Calu3 (cell line): ENCODE results near the gene ADCY3. TPM values are rescaled to one million over a fixed set of nuclear protein-coding genes. Genes with fewer than 3 reads are reported as not detected.

Experiments
- BruUV-seq: library from RNA; stranded (reverse); fragments of 400-500 nt; replicated peaks from 2 replicates; lab custom pipeline; 2021; lab: Mats Ljungman, UMichigan
- CTCF ChIA-PET: fragments of 300-600 bp; sonication (Branson Sonifier 250); formaldehyde crosslinking; loops from one replicate; lab custom pipeline; 2022; ENCODE audit warnings: antibody characterized with exemption; lab: Charles Lee
- DNase-seq: peaks from one replicate; pipeline ENCODE4 v3.0.0; 2022
- H3K27ac Mint-ChIP-seq: one replicate; pipeline ENCODE4 v1.8.0; 2022; ENCODE audit warnings: mixed read lengths; ENCODE audit not compliant: unreplicated experiment
- H3K27me3 Mint-ChIP-seq: one replicate; pipeline ENCODE4 v1.8.0; 2022; ENCODE audit warnings: mixed read lengths; ENCODE audit not compliant: unreplicated experiment
- H3K36me3 Mint-ChIP-seq: one replicate; pipeline ENCODE4 v1.8.0; 2022; ENCODE audit warnings: mild to moderate bottlenecking, moderate library complexity, mixed read lengths; ENCODE audit not compliant: insufficient read depth, unreplicated experiment
- H3K4me1 Mint-ChIP-seq: one replicate; pipeline ENCODE4 v1.8.0; 2022; ENCODE audit warnings: mild to moderate bottlenecking, low read depth, mixed read lengths; ENCODE audit not compliant: unreplicated experiment
- H3K4me3 Mint-ChIP-seq: one replicate; pipeline ENCODE4 v1.8.0; 2022; ENCODE audit warnings: mild to moderate bottlenecking, low read depth, moderate library complexity, mixed read lengths; ENCODE audit not compliant: unreplicated experiment
- H3K9me3 Mint-ChIP-seq: one replicate; pipeline ENCODE4 v1.8.0; 2022; ENCODE audit warnings: low read depth, mixed read lengths; ENCODE audit not compliant: unreplicated experiment
- intact Hi-C: fragments of 100-400 bp; cut with micrococcal nuclease; formaldehyde crosslinking; loops from one replicate; pipeline ENCODE4 v1.10.0; 2022; ENCODE audit not compliant: unreplicated experiment
- total RNA-seq: library from RNA; stranded (reverse); gene quantifications from 2 replicates; pipeline ENCODE4 v1.2.3, GENCODE V29; 2022
- TF ChIP-seq, protein P1 (sequence below): fragments of 200-600 bp; IDR thresholded peaks from one replicate; pipeline ENCODE4 v1.8.0; 2022; ENCODE audit warnings: antibody characterized with exemption; ENCODE audit not compliant: unreplicated experiment

ADCY3 gene
- total RNA-seq, 1 experiment from 2014 or later = 63.7 TPM

DNA sequence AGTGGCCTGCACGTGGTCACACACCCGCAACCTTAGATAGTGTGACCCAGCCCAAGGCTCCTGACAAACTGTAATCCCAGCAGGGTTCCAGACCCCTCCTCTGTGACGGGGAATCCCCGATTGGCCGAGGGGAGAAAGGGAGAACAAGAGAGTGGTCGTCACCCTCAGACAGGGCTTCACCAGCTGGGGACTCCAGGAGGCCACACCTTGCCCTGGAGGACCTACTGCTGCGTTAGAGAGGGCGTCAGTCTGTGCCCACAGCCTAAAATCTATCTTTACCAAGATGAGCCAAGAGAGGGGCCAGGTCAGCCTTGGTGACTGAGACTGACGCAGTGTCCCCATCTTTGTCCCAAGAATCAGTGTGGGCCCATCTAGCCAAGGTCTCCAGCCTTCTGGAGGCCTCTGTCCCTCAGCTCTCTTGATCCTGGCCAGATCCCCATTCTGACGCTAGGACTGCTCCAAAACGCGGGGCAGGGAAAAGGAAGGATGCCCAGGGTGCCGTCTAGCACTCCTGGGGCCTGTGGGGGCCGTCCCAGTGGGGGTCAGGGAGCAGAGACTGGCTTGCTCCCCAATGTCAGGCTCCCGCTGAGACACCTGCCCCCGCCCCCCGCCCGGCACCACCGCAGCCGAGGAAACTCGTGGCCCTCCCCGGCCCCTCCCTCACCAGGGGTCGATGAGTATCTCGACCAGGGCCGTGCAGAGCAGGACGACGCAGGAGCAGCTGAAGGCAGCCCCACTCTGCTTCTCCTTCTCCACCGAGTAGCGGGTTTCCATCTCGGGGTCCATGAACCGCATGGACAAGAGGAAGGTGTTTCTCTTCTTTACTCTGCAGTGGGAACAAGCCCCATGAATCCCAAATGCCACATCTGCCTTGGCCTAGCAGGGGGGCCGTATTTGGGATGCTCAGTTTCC is 86.0 kb downstream of the ADCY3 start:
- TF ChIP-seq, protein P1, sequence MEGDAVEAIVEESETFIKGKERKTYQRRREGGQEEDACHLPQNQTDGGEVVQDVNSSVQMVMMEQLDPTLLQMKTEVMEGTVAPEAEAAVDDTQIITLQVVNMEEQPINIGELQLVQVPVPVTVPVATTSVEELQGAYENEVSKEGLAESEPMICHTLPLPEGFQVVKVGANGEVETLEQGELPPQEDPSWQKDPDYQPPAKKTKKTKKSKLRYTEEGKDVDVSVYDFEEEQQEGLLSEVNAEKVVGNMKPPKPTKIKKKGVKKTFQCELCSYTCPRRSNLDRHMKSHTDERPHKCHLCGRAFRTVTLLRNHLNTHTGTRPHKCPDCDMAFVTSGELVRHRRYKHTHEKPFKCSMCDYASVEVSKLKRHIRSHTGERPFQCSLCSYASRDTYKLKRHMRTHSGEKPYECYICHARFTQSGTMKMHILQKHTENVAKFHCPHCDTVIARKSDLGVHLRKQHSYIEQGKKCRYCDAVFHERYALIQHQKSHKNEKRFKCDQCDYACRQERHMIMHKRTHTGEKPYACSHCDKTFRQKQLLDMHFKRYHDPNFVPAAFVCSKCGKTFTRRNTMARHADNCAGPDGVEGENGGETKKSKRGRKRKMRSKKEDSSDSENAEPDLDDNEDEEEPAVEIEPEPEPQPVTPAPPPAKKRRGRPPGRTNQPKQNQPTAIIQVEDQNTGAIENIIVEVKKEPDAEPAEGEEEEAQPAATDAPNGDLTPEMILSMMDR = no peak
- TSS peak; percentile 25 for BruUV-seq
- CTCF ChIA-PET = no interaction called here
- intact Hi-C loops = no loop called here
- Mint-ChIP-seq H3K27me3 (no peaks in the 10 kb centered on the region), H3K9me3 (no peaks in the 10 kb centered on the region), H3K4me1 (no peaks in the 10 kb centered on the region), H3K27ac (no peak overlapping the region), H3K4me3 (no peak overlapping the region), H3K36me3 (peaks cover 25% of the 10 kb centered on the region)
- DNase-seq = no peak

DNA sequence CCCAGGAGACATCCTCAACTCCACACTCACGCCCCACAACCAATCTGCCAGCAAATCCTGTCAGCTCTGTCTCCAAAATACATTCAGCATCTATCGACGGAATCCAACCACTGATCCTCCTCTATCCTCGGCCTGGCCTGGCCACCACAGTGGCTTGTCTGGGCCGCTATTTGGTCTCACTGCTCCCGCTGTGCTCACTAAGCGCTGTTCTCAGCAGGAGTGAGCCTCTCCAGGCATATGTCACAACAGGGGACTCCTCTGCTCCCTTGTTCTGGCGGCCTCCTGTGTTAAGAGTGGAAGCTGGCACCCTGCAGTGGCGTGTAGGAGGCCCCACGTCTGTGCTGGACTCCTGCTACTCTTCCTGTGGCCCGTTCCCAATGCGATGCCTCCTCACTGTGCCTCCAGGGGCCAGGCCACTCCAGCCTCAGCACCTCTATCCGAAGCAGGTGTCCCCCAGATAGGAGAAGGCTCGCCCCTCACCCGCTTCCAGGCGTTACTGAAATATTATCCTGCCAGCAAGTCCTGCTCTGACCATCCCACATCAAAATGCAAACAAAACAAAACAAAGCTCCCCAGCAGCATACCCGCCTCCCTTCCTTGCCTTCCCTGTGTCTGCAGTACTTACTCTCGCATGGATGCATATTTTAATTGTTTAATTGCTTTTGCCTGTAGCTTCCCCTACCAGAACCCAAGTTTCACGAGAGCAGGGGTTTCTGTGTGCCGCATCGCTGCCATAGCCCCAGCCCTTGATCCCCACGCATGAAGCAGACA is 86.9 kb downstream of the ADCY3 start:
- Mint-ChIP-seq H3K9me3 (no peaks in the 10 kb centered on the region), H3K4me3 (no peak overlapping the region), H3K36me3 (peaks cover 30% of the 10 kb centered on the region), H3K4me1 (no peaks in the 10 kb centered on the region), H3K27ac (no peak overlapping the region), H3K27me3 (no peaks in the 10 kb centered on the region)
- CTCF ChIA-PET = no interaction called here
- no TSS peak for BruUV-seq
- intact Hi-C loops = no loop called here
- TF ChIP-seq, protein P1 = no peak
- DNase-seq = no peak

DNA sequence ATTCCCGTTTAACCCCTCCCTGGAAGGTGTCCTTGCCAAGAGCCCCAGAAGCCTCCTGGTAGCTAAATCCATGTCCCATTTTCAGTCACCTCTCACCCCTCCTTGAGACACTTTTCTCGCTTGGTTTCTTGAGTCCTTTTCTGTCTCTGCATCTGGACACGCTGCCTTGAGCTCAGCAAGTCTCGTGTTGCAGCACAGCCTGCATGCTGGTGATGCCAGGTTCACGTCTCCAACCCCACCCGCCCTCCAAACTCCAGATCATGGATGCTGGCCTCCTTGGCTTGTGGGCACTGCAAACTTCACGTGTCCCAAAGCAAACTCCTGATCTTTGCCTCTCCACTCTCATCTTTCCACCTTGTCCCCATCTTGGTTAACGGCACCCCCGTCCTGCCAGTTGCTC is 87.5 kb downstream of the ADCY3 start:
- CTCF ChIA-PET = no interaction called here
- no peaks in the 10 kb centered on the region for H3K27me3 Mint-ChIP-seq
- DNase-seq = no peak
- H3K27ac Mint-ChIP-seq = no peak overlapping the region
- H3K36me3 Mint-ChIP-seq = peaks cover 32% of the 10 kb centered on the region
- H3K4me3 Mint-ChIP-seq = no peak overlapping the region
- no TSS peak for BruUV-seq
- H3K4me1 Mint-ChIP-seq = no peaks in the 10 kb centered on the region
- no peaks in the 10 kb centered on the region for H3K9me3 Mint-ChIP-seq
- TF ChIP-seq, protein P1 = no peak
- intact Hi-C loops = no loop called here

DNA sequence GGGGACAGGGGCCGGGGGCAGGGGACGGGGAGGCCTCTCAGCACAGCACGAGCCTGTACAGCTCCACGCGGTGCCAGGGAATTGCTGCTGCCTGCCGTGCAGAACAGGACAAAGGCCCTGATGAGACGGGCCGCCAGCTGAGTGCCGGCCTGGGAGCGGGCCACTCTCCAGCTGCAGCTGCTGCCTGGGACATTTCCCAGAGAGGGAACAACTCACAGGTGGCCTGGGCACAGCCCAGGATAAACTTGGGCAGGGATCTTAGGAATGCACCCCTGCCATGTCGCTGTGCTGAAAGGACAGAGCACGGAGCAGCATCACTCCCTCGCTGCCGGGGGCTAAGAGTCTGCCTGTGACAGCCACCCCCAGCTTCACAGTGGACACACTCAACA is 88.0 kb downstream of the ADCY3 start:
- Mint-ChIP-seq H3K4me3 (no peak overlapping the region), H3K27ac (no peak overlapping the region), H3K27me3 (no peaks in the 10 kb centered on the region), H3K4me1 (no peaks in the 10 kb centered on the region), H3K36me3 (peaks cover 37% of the 10 kb centered on the region), H3K9me3 (no peaks in the 10 kb centered on the region)
- BruUV-seq = no TSS peak
- intact Hi-C loops = no loop called here
- no peak for DNase-seq
- CTCF ChIA-PET = no interaction called here
- TF ChIP-seq, protein P1 = no peak
